HG03066 (cell line): Measurements from ENCODE around the gene ZNF582.

Source experiments
- ATAC-seq: cut with Tn5 transposase; IDR thresholded peaks from one replicate; pipeline ENCODE4 v1.9.1; 2021; ENCODE audit warnings: low read depth; ENCODE audit not compliant: unreplicated experiment

Gene ZNF582

DNA sequence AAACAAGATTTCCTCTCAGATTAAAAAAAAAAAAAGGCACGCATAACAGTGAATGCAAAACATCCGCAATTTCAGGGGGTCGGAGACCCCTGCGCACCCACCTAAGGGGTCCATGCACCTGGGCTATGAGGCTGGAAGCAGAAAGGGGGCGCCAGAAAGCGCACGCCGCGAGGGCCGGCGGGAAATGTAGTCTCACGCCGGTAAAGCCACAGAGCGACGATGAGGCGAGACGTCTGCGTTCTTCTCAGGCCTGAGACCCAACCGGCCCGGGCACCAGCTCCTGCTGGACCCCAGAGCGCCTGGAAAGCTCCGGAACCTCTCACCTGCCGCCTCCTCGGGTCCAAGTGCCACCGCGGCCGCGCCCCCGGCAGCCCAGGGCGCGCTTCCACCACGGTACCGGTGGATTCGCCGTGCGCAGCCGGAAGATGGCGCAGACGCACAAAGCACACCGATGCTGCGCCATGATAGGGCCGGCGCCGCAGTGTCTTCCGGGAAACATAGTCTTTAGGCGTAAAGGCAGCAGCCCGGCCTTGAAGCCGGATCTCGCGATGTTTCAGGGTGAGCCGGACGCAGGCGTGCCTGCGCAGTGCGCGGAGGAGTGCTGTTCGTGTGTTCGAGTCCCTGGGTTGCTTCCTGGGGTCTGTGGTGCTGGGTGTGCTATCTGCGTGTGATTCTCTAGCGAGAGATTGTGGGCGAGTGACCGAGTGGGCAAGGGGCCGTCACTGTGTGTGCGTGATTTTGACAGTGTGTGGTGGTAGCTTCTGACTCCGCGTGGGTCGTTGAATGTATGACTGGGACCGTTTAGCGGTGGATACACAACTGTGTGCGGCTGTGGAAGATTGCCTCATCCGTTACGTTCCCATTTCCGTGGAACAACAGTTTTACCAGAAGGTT, at the start of gene ZNF582:
TSS of gene ZNF582 (minus strand) at position 416 of the 894 bp plus-strand sequence. CDS start 1,782 bp downstream, outside the sequence.
- peak; percentile 85 for ATAC-seq

DNA sequence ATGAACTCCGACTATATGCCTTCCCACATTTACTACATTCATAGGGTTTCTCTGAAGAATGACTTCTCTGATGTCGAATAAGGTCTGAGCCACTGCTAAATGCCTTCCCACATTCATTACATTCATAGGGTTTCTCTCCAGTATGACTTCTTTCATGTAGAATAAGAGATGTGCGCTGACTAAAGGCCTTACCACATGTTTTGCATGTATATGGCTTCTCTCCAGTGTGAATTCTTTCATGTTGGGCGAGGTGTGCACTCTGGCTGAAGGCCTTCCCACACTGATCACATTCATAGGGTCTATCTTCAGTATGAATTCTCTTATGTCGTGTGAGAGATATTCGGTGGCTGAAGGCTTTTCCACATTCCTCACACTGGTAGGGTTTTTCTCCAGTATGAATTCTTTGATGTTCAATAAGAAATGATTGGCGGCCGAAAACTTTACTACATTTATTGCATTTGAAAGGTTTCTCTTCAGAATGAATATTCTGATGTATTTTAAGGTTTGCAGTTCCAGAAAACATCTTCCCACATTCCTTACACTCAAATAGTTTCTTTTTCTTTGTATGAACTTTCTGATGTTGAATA, 48.0 kb upstream of the ZNF582 start:
- ATAC-seq: no peak

GRCh38 chr19:56423985-56424353, 30.6 kb upstream of the ZNF582 start:
- no peak for ATAC-seq

GRCh38 chr19:56423276-56423984, 30.1 kb upstream of the ZNF582 start:
- ATAC-seq: no peak

- ATAC-seq: no peak
These were observed 11.7 kb upstream of the ZNF582 start for GRCh38 chr19:56405062-56405461.

GRCh38 chr19:56404705-56405056, 11.3 kb upstream of the ZNF582 start:
- no peak for ATAC-seq

GRCh38 chr19:56403764-56404704, 10.7 kb upstream of the ZNF582 start, which contains the start of gene ZNF583:
Gene ZNF583, plus strand, starts transcription at chr19:56404332. Its CDS starts 2,783 bp downstream, at chr19:56407115.
- ATAC-seq: peak; percentile 75

DNA sequence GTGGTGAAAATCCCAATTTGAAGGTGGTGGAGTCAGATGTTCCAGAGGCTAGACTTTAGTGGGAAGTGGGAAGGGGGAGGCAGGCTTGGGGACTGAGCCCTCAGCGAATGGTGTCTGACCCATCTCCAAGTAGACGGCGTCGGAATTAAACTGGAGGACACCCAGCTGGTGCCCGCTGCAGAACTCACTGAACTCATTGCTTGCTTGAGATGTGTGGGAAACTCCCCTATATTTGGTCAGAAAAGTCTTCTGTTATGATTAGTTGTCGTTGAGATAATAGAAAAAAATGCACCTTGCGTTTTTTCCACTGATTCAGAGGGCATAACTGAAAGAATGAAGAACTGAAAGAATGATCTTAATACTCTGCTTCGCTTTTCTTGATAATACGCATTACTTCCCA, 9.9 kb upstream of the ZNF582 start:
- no peak for ATAC-seq

GRCh38 chr19:56400485-56400884, 7.2 kb upstream of the ZNF582 start:
- ATAC-seq: no peak

DNA sequence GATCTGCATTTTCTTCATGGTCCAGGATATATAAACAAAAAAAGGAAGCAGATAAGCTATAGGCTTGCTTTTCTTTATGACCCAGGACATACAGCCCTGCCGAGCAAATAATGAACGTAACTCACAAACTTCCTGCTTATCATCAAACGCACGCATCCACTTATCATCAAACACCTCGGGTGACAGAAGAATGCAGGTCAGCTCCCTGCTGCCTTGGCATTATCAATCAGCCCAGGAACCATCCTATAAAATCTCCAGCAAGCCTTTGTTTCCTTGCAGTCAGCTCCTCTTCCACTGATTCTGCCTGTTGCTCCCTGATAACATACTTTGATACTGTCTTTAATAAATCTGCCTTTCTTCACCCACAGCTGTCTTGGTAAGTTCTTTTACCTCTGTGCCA, 5.5 kb upstream of the ZNF582 start:
- ATAC-seq: no peak

- no peak for ATAC-seq
These were observed 9.3 kb downstream of the ZNF582 start for GRCh38 chr19:56383826-56384605.

GRCh38 chr19:56377105-56377924, 16.0 kb downstream of the ZNF582 start:
- no peak for ATAC-seq

DNA sequence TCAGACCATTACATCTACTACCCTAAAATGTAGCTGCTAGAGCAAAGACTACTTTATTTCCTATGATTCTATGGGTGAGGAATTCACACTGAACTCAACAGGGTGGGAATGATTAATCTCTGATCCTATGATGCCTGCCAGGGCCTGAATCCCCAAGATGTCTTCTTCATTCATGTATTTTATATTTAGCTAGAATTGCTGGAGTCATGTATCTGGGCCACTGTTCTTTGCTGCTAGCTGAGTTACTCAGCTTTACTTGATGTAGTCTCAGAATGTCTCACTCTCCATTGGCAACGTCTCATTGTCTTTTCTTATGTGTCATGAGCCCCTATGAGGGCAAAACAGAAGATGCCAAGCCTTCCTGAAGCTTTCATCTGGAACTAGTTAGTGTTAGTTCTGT, 21.1 kb downstream of the ZNF582 start:
- no peak for ATAC-seq

DNA sequence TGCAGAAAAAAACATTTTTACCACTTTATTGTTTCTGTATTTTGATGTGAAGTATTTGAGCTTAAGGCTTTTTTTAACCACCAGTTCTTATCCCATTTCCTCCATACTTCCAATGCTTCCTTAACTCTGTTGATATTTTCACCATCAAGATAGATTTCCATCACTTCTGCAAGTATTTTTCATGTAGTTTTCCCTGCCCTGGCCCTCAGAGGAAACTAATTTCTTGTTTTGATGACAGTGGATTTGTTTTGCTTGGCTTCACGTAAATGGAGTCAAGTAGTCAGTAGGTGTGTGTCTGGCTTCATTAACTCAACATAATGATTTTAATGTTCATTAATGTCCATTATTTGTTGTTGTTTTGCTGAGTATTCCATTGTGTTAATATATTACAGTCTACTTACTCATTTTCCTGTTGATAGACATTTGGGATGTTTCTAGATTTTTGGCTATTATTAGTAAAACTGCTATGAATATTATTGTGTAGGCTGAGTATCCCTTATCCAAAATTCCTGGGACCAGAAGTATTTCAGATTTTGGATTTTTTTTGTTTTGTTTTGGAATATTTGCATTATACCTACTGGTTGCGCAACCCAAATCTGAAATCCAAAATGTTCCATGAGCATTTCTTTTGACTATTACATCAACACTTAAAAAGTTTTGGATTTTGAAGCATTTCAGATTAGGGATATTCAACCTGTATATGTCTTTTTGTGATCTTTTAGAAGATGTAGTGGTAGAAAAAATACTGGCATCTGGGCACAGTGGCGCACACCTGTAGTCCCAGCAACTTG, 23.3 kb downstream of the ZNF582 start:
- ATAC-seq: no peak

- no peak for ATAC-seq
These were observed 25.3 kb downstream of the ZNF582 start for GRCh38 chr19:56367829-56368711.

- no peak for ATAC-seq
These were observed 32.5 kb downstream of the ZNF582 start for GRCh38 chr19:56360841-56361240.

GRCh38 chr19:56356944-56357343, 36.4 kb downstream of the ZNF582 start:
- no peak for ATAC-seq
